Lung (tissue), 12 donors: ENCODE measurements around the gene TBC1D22A. TPM values are rescaled to one million over a fixed set of nuclear protein-coding genes. Genes with fewer than 3 reads are reported as not detected.

Source experiments
- ATAC-seq: fragments of 200-7000 bp; cut with Tn5 transposase; one replicate; pipeline ENCODE4 v1.9.1; 2020; ENCODE audit warnings: moderate number of reproducible peaks; ENCODE audit not compliant: insufficient read depth, low FRiP score
- DNase-seq, 3 donors: peaks; one replicate each; pipeline ENCODE4 v3.0.0-alpha.2; 2013 to 2017
- H3K27ac ChIP-seq, 2 donors: one replicate each; pipeline ENCODE4 v1.5.1; 2013; ENCODE audit warnings: mild to moderate bottlenecking in 2 of 2, moderate library complexity in 2 of 2, control low read depth in 1 of 2, inconsistent platforms in 1 of 2, low read depth in 1 of 2, low read length in 1 of 2
- H3K27me3 ChIP-seq, 3 donors: one replicate each; pipeline ENCODE4 v1.5.1; 2013; ENCODE audit warnings: low read length in 2 of 3; ENCODE audit not compliant: control insufficient read depth in 3 of 3, insufficient read depth in 3 of 3
- H3K36me3 ChIP-seq, 4 donors: one replicate each; pipeline ENCODE4 v1.5.1; 2013; ENCODE audit warnings: low read length in 4 of 4, mild to moderate bottlenecking in 1 of 4, moderate library complexity in 1 of 4; ENCODE audit not compliant: control insufficient read depth in 4 of 4, insufficient read depth in 4 of 4
- H3K4me1 ChIP-seq, 5 donors: one replicate each; pipeline ENCODE4 v1.5.1; 2013; ENCODE audit warnings: low read length in 5 of 5, mild to moderate bottlenecking in 2 of 5, moderate library complexity in 1 of 5; ENCODE audit not compliant: control insufficient read depth in 5 of 5, insufficient read depth in 5 of 5
- H3K4me3 ChIP-seq: one replicate; pipeline ENCODE4 v1.5.1; 2013; ENCODE audit warnings: mild to moderate bottlenecking, control low read depth, moderate library complexity
- H3K9ac ChIP-seq, 2 donors: one replicate each; pipeline ENCODE4 v1.5.1; 2013; ENCODE audit warnings: low read length in 2 of 2, control low read depth in 1 of 2; ENCODE audit not compliant: insufficient read depth in 1 of 2
- H3K9me3 ChIP-seq, 4 donors: one replicate each; pipeline ENCODE4 v1.5.1; 2013; ENCODE audit warnings: low read length in 3 of 4, mild to moderate bottlenecking in 1 of 4, moderate library complexity in 1 of 4; ENCODE audit not compliant: control insufficient read depth in 4 of 4, insufficient read depth in 3 of 4
- WGBS, 2 donors: extraction: QIAGEN DNeasy Blood & Tissue Kit; methylation state at CpG; one replicate each; pipeline ENCODE4 v1.1.7; 2013; 5-methylcytosine and 5-hydroxymethylcytosine counted together
- polyA plus RNA-seq, 2 donors: library from polyadenylated mRNA; stranded (reverse); fragments of 200-250 nt; gene quantifications; one replicate each; pipeline ENCODE4 v1.2.1, GENCODE V29; 2013
- total RNA-seq, 2 donors: library from RNA; depleted of rRNA in 1 of 2; stranded (reverse); fragments of >200 nt in 1 of 2; gene quantifications; one replicate each; pipeline ENCODE4 v1.2.1, GENCODE V29; 2014 to 2021
- TF ChIP-seq, protein P1 (sequence below): IDR thresholded peaks from 2 replicates; pipeline ENCODE4 v1.5.1; 2012; ENCODE audit warnings: mild to moderate bottlenecking; ENCODE audit errors: control extremely low read depth, extremely low read depth
- donor health status: control.
- donor health status: control.
- donor health status: Bipolar disorder and iron deficiency.
- donor health status: healthy.
- donor health status: DM: yes; HTN: yes; CAD: no.

Gene TBC1D22A
- total and polyA plus RNA-seq, 4 donors, result 20.2 to 38.4 (median 21.0) TPM

DNA sequence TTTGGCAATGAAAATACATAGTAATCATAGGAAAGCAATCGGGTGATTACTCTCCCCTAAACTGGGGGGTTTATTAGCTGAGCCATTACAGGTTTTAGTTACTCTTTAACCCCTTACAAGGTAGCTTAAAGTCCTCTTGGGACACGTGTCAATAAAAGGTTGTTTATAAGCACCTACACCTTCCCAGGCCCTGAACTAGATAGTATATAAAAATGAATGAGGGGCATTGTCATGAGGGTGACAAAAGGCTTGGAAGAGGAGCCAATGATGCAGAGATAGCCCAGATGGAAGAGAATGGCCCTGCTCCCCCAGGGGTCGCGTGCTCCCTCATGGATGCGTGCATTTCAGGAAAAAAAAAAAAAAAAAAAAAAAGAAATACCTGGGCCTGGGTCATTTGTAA, 276.9 kb downstream of the TBC1D22A start:
- Histone ChIP-seq H3K9ac (no peak overlapping the region), H3K27me3 (no peaks in the 10 kb centered on the region), H3K36me3 (no peaks in the 10 kb centered on the region), H3K4me1 (peaks cover 0 to 9% (median under 1%) of the 10 kb centered on the region in 5 donors), H3K9me3 (no peaks in the 10 kb centered on the region), H3K4me3 (no peak overlapping the region), H3K27ac (no peak overlapping the region)
- no peak for ATAC-seq
- 97 to 98% methylated on average over 5 of the region's 5 CpGs for WGBS, 2 donors
- no peak for DNase-seq
- TF ChIP-seq, protein P1, sequence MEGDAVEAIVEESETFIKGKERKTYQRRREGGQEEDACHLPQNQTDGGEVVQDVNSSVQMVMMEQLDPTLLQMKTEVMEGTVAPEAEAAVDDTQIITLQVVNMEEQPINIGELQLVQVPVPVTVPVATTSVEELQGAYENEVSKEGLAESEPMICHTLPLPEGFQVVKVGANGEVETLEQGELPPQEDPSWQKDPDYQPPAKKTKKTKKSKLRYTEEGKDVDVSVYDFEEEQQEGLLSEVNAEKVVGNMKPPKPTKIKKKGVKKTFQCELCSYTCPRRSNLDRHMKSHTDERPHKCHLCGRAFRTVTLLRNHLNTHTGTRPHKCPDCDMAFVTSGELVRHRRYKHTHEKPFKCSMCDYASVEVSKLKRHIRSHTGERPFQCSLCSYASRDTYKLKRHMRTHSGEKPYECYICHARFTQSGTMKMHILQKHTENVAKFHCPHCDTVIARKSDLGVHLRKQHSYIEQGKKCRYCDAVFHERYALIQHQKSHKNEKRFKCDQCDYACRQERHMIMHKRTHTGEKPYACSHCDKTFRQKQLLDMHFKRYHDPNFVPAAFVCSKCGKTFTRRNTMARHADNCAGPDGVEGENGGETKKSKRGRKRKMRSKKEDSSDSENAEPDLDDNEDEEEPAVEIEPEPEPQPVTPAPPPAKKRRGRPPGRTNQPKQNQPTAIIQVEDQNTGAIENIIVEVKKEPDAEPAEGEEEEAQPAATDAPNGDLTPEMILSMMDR, result no peak

DNA sequence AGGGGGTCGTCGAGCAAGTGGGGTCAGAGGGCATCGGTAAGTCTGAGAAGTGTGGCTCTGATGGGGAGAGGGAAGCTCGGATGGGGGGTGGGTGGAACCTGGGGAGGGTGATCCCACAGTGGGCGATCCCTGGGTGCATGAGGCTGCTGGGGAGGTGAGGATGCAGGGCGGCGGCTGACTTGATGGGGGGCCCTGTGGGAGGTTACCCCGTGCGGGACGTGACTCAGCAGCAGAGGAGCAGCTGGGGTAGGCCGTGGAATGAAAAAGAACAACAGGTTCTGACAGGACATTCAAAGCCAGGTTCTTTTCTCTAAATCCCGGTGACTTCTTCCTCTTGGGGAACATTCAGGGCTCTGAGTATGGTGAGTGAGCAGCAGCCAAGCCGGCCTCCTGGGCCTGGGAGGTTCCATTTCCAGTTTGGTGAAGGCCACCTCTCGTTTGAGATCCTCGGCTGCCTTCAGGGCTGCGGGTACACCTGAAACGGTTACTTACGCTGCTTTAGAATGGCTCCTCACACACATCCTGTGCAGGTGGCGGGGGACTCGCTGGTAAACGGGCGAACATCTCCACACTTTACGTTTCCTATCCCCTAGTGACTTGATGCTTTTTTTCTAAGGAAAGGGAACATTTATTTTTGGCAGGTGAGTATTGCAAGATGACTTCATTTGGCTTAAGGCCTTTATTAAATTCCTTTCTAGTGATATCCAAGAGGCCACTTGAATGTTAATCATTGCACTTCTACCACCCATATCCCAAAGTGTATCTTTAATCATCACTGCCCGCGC, 278.2 kb downstream of the TBC1D22A start:
- TF ChIP-seq, protein P1, result no peak
- Histone ChIP-seq H3K27me3 (no peaks in the 10 kb centered on the region), H3K27ac (no peak overlapping the region), H3K9me3 (no peaks in the 10 kb centered on the region), H3K4me1 (peaks cover 0 to 8% (median 3%) of the 10 kb centered on the region in 5 donors), H3K36me3 (no peaks in the 10 kb centered on the region), H3K4me3 (no peak overlapping the region), H3K9ac (no peak overlapping the region)
- no peak for DNase-seq
- ATAC-seq, result no peak
- WGBS, 2 donors, result 90 to 95% methylated on average over 25 of the region's 25 CpGs

DNA sequence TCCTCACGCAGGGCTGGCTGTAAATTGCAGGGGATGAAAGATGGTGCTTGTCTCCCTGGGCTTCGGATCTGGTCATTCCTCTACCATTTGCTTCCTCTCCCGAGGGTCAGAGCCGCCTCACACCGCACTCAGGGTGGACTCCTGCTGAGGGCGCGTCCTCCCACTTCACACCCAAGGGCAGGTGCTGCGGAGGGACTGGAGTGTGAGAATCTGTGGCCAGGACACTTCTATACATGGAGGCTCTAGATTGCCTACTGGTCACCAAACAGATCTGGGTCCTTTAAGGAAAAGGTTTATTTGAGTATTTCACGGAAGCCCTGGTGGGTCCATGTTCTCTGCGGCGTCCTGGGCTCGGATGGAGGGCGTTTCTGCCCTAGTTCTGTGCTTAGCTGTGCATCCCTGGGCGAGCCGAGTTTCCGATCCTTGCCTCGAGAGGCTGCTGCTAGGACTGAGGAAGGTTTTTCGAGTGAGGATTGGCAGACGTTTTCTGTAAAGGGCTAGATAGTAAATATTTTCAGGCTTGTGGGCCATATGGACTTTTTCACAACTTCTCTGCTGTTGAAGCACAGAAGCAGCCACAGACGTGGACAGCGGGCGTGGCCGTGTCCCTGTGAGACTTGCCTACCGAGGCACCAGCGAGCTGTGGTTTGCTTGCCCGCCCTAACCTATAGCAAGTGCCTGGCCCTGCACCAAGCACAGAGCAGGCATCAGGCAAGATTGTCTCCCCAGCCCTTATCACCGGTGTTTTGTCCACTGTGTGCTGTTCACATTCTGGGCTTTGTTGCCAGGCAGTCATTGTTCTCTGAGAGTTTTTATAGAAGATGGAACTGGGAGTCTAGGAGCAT, 279.0 kb downstream of the TBC1D22A start:
- WGBS, 2 donors, result 91 to 95% methylated on average over 27 of the region's 27 CpGs
- ATAC-seq, result no peak
- no peaks in the 10 kb centered on the region for H3K27me3 ChIP-seq
- H3K4me3 ChIP-seq, result no peak overlapping the region
- H3K4me1 ChIP-seq, result peaks cover 0 to 8% (median 3%) of the 10 kb centered on the region in 5 donors
- peaks cover 0 to 3% (median 0%) of the 10 kb centered on the region in 4 donors for H3K36me3 ChIP-seq
- no peak overlapping the region for H3K9ac ChIP-seq
- H3K9me3 ChIP-seq, result no peaks in the 10 kb centered on the region
- TF ChIP-seq, protein P1, result no peak
- H3K27ac ChIP-seq, result no peak overlapping the region
- DNase-seq, result no peak
